H9 (cell line): ENCODE data around the gene ENTR1. TPM values are rescaled to one million over a fixed set of nuclear protein-coding genes. Genes with fewer than 3 reads are reported as not detected.

Experiments used
- DNase-seq: peaks from one replicate; pipeline ENCODE4 v3.0.0-alpha.2; 2017
- H2AFZ ChIP-seq: one replicate; pipeline ENCODE4 v1.6.1; 2013; ENCODE audit warnings: mild to moderate bottlenecking, low read length, control low read depth, moderate library complexity
- H2AK5ac ChIP-seq: 2 replicates; pipeline ENCODE4 v1.6.1; 2013; ENCODE audit warnings: low read length, control low read depth, mixed read lengths; ENCODE audit not compliant: insufficient read length
- H2BK120ac ChIP-seq: one replicate; pipeline ENCODE4 v1.6.1; 2013; ENCODE audit warnings: low read depth, mild to moderate bottlenecking, low read length, control low read depth, inconsistent platforms; ENCODE audit not compliant: poor library complexity, severe bottlenecking
- H2BK12ac ChIP-seq: 2 replicates; pipeline ENCODE4 v1.6.1; 2013; ENCODE audit warnings: low read length, control low read depth, mixed read lengths, low read depth; ENCODE audit not compliant: insufficient read length
- H2BK15ac ChIP-seq: 2 replicates; pipeline ENCODE4 v1.6.1; 2013; ENCODE audit warnings: low read depth, low read length, control low read depth
- H2BK20ac ChIP-seq: one replicate; pipeline ENCODE4 v1.6.1; 2013; ENCODE audit warnings: low read depth, mild to moderate bottlenecking, low read length, control low read depth, inconsistent platforms; ENCODE audit not compliant: poor library complexity, severe bottlenecking
- H2BK5ac ChIP-seq: 2 replicates; pipeline ENCODE4 v1.6.1; 2013; ENCODE audit warnings: low read length, control low read depth, mixed read lengths; ENCODE audit not compliant: insufficient read length
- H3K14ac ChIP-seq: 2 replicates; pipeline ENCODE4 v1.6.1; 2013; ENCODE audit warnings: low read length, control low read depth; ENCODE audit not compliant: insufficient read depth
- H3K18ac ChIP-seq: 2 replicates; pipeline ENCODE4 v1.6.1; 2013; ENCODE audit warnings: low read depth, mild to moderate bottlenecking, mixed read lengths, low read length, control low read depth; ENCODE audit not compliant: insufficient read length
- H3K23ac ChIP-seq: 2 replicates; pipeline ENCODE4 v1.6.1; 2013; ENCODE audit warnings: low read length, control low read depth, mixed read lengths, low read depth; ENCODE audit not compliant: insufficient read length
- H3K23me2 ChIP-seq: 2 replicates; pipeline ENCODE4 v1.6.1; 2013; ENCODE audit warnings: low read depth, mild to moderate bottlenecking, mixed read lengths, low read length, control low read depth; ENCODE audit not compliant: insufficient read length, poor library complexity, severe bottlenecking
- H3K27ac ChIP-seq: 2 replicates; pipeline ENCODE4 v1.5.1; 2013; ENCODE audit warnings: low read length, control low read depth, mixed read lengths, low read depth; ENCODE audit not compliant: insufficient read length
- H3K27me3 ChIP-seq: 2 replicates; pipeline ENCODE4 v1.6.1; 2013; ENCODE audit warnings: low read length, control low read depth, inconsistent platforms; ENCODE audit not compliant: insufficient read depth
- H3K4ac ChIP-seq: 2 replicates; pipeline ENCODE4 v1.6.1; 2013; ENCODE audit warnings: low read depth, mild to moderate bottlenecking, control low read depth, inconsistent platforms, low read length, moderate library complexity
- H3K4me1 ChIP-seq: 2 replicates; pipeline ENCODE4 v1.6.1; 2013; ENCODE audit warnings: low read length, control low read depth, inconsistent platforms; ENCODE audit not compliant: insufficient read depth
- H3K4me2 ChIP-seq: 2 replicates; pipeline ENCODE4 v1.6.1; 2013; ENCODE audit warnings: low read length, control low read depth, mixed read lengths; ENCODE audit not compliant: insufficient read length, insufficient read depth
- H3K56ac ChIP-seq: 2 replicates; pipeline ENCODE4 v1.6.1; 2013; ENCODE audit warnings: low read depth, mild to moderate bottlenecking, mixed read lengths, low read length, control low read depth; ENCODE audit not compliant: insufficient read length
- H3K79me1 ChIP-seq: 2 replicates; pipeline ENCODE4 v1.6.1; 2013; ENCODE audit warnings: low read depth, mild to moderate bottlenecking, moderate library complexity, low read length, control low read depth, inconsistent platforms; ENCODE audit not compliant: insufficient read depth, poor library complexity, severe bottlenecking
- H3K79me2 ChIP-seq: 2 replicates; pipeline ENCODE4 v1.6.1; 2013; ENCODE audit warnings: low read length, control low read depth, inconsistent platforms; ENCODE audit not compliant: insufficient read depth
- H3K9ac ChIP-seq: 2 replicates; pipeline ENCODE4 v1.6.1; 2013; ENCODE audit warnings: low read length, control low read depth, mixed read lengths; ENCODE audit not compliant: insufficient read length; ENCODE audit errors: extremely low read depth
- H3K9me3 ChIP-seq: one replicate; pipeline ENCODE4 v1.6.1; 2013; ENCODE audit warnings: low read depth, low read length, inconsistent platforms; ENCODE audit not compliant: control insufficient read depth
- H3T11ph ChIP-seq: one replicate; pipeline ENCODE4 v1.6.1; 2013; ENCODE audit warnings: mild to moderate bottlenecking, low read length, control low read depth, inconsistent platforms
- H4K20me1 ChIP-seq: one replicate; pipeline ENCODE4 v1.6.1; 2013; ENCODE audit not compliant: control insufficient read depth, insufficient read length, insufficient read depth
- H4K5ac ChIP-seq: 2 replicates; pipeline ENCODE4 v1.6.1; 2013; ENCODE audit warnings: low read depth, mild to moderate bottlenecking, mixed read lengths, low read length, control low read depth; ENCODE audit not compliant: insufficient read length
- H4K8ac ChIP-seq: replicated peaks from 2 replicates; pipeline ENCODE4 v1.6.1; 2013; ENCODE audit warnings: low read length, control low read depth, mixed read lengths, low read depth; ENCODE audit not compliant: insufficient read length
- H4K91ac ChIP-seq: 2 replicates; pipeline ENCODE4 v1.6.1; 2013; ENCODE audit warnings: low read depth, mild to moderate bottlenecking, moderate library complexity, mixed read lengths, low read length, control low read depth; ENCODE audit not compliant: insufficient read length
- H3K27ac Mint-ChIP-seq, 3 experiments: 2 replicates in 2 of 3; 3 replicates in 1 of 3; pipeline ENCODE4 v1.8.0; 2020 to 2021; ENCODE audit warnings: mixed read lengths in 3 of 3, mild to moderate bottlenecking in 1 of 3, moderate library complexity in 1 of 3
- H3K27me3 Mint-ChIP-seq: 2 replicates; pipeline ENCODE4 v1.8.0; 2021; ENCODE audit warnings: low read depth, mild to moderate bottlenecking, moderate library complexity, mixed read lengths
- H3K36me3 Mint-ChIP-seq, 3 experiments: 2 replicates in 2 of 3; 3 replicates in 1 of 3; pipeline ENCODE4 v1.8.0; 2020 to 2021; ENCODE audit warnings: low read depth in 3 of 3, mixed read lengths in 3 of 3; ENCODE audit not compliant: insufficient read depth in 1 of 3
- H3K4me1 Mint-ChIP-seq, 2 experiments: 2 replicates each; pipeline ENCODE4 v1.8.0; 2020; ENCODE audit warnings: mixed read lengths in 2 of 2
- H3K4me3 Mint-ChIP-seq, 2 experiments: 2 replicates in 1 of 2; 3 replicates in 1 of 2; pipeline ENCODE4 v1.8.0; 2020 to 2021; ENCODE audit warnings: mild to moderate bottlenecking in 2 of 2, mixed read lengths in 2 of 2, moderate library complexity in 1 of 2
- H3K9me3 Mint-ChIP-seq, 2 experiments: 2 replicates in 1 of 2; 3 replicates in 1 of 2; pipeline ENCODE4 v1.8.0; 2020; ENCODE audit warnings: mild to moderate bottlenecking in 2 of 2, mixed read lengths in 2 of 2, moderate library complexity in 1 of 2
- WGBS: extraction: QIAGEN DNeasy Blood & Tissue Kit; methylation state at CpG from one replicate; pipeline ENCODE4 v1.1.7; 2013; ENCODE audit warnings: missing lambda C conversion rate, low lambda C conversion rate, mixed read lengths; ENCODE audit not compliant: insufficient read length; ENCODE audit errors: extremely low coverage; 5-methylcytosine and 5-hydroxymethylcytosine counted together
- total RNA-seq: library from RNA; stranded (reverse); gene quantifications from 2 replicates; pipeline ENCODE4 v1.2.1, GENCODE V29; 2021
- TF ChIP-seq, protein P1 (sequence below): fragments of 200-600 bp; sonication (generic); conservative IDR thresholded peaks from 3 replicates; pipeline ENCODE4 v1.8.0; 2021; ENCODE audit warnings: antibody characterized with exemption, mild to moderate bottlenecking

Gene ENTR1
- total RNA-seq, 1 experiment from 2014 or later: 108 TPM

DNA sequence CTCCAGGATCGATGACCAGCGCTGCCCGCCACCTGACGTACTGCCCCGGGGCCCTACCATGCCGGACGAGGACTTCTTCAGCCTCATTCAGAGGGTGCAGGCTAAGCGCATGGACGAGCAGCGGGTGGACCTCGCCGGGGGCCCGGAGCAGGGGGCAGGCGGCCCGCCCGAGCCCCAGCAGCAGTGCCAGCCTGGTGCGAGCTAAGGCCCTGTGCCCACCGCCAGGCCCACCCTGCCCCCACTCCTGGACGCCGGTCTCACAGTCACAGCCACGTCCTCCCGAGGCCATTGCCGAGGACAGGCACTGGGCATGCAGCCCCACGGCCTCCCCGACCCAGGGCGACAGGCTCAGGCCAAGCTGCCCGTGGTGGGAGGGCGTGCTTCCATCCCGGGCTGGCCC, 52.4 kb downstream of the ENTR1 start:
- TF ChIP-seq, protein P1, sequence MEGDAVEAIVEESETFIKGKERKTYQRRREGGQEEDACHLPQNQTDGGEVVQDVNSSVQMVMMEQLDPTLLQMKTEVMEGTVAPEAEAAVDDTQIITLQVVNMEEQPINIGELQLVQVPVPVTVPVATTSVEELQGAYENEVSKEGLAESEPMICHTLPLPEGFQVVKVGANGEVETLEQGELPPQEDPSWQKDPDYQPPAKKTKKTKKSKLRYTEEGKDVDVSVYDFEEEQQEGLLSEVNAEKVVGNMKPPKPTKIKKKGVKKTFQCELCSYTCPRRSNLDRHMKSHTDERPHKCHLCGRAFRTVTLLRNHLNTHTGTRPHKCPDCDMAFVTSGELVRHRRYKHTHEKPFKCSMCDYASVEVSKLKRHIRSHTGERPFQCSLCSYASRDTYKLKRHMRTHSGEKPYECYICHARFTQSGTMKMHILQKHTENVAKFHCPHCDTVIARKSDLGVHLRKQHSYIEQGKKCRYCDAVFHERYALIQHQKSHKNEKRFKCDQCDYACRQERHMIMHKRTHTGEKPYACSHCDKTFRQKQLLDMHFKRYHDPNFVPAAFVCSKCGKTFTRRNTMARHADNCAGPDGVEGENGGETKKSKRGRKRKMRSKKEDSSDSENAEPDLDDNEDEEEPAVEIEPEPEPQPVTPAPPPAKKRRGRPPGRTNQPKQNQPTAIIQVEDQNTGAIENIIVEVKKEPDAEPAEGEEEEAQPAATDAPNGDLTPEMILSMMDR: no peak
- Histone ChIP-seq H3K18ac (no peak overlapping the region), H2BK15ac (no peak overlapping the region), H3K4me2 (no peak overlapping the region), H3T11ph (no peak overlapping the region), H3K4me1 (no peaks in the 10 kb centered on the region), H3K27me3 (no peaks in the 10 kb centered on the region), H3K23me2 (no peaks in the 10 kb centered on the region), H4K20me1 (no peaks in the 10 kb centered on the region), H3K14ac (no peak overlapping the region), H2BK20ac (no peak overlapping the region), H4K91ac (no peak overlapping the region), H3K23ac (no peak overlapping the region), H3K56ac (no peak overlapping the region), H2AK5ac (no peak overlapping the region), H4K8ac (no peak overlapping the region), H2BK12ac (no peak overlapping the region), H3K4ac (no peak overlapping the region), H2BK120ac (no peak overlapping the region), H3K9ac (no peak overlapping the region), H2BK5ac (no peak overlapping the region), H3K9me3 (no peaks in the 10 kb centered on the region), H4K5ac (no peak overlapping the region), H2AFZ (no peak overlapping the region), H3K27ac (no peak overlapping the region), H3K79me2 (no peaks in the 10 kb centered on the region), H3K79me1 (no peaks in the 10 kb centered on the region)
- Mint-ChIP-seq H3K9me3 (no peaks in the 10 kb centered on the region), H3K4me1 (peaks cover 3 to 5% of the 10 kb centered on the region in 2 experiments; a peak in 1 of 4 replicates), H3K36me3 (peaks cover 0 to 5% (median 3%) of the 10 kb centered on the region in 3 experiments; a peak in 4 of 7 replicates), H3K27me3 (no peaks in the 10 kb centered on the region), H3K27ac (no peak overlapping the region), H3K4me3 (no peak overlapping the region)
- WGBS: no CpG with 5 or more reads among the region's 29 CpGs
- DNase-seq: no peak
